ENCODE results near the gene PPT2.

The PPT2 gene

DNA sequence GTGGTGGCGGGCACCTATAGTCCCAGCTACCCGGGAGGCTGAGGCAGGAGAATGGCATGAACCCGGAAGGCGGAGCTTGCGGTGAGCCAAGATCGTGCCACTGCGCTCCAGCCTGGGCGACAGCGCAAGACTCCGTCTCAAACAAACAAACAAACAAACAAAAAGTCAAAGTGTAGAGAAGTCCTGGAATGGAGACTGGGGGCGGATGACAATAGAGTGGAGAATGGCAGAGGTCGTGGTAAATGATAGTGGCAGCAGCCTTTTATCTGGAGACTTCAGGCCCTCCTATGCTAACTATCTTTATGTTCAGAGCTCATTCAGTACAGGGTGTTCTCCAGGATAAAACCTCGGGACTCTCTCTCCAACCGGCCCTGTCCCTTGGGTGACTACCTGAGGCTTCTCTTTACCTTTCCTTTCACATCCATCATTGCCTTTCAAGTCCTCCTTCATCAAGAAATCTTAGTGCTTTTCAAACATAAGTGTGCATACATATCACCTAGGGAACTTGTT lies 22.4 kb upstream of the PPT2 start:
- H2BK15ac ChIP-seq (ENCODE audit: low read length) = no peak overlapping the region
- H2BK120ac ChIP-seq (ENCODE audit: low read depth, low read length) = no peak overlapping the region
- H3K9me3 ChIP-seq (replicated peaks in 1 of 2; ENCODE audit: control insufficient read depth in 2 of 2, insufficient read depth in 1 of 2, low read depth in 1 of 2, low read length in 2 of 2) = no peaks in the 10 kb centered on the region
- H3K9ac ChIP-seq (ENCODE audit: low read depth, low read length, poor library complexity) = no peak overlapping the region
- H3K36me3 ChIP-seq (replicated peaks in 1 of 2; ENCODE audit: control insufficient read depth in 2 of 2, insufficient read depth in 2 of 2, low read length in 2 of 2) = peaks cover 2 to 4% of the 10 kb centered on the region in 2 donors
- no CpG with 5 or more reads among the region's 14 CpGs for WGBS, 2 donors (ENCODE audit: extremely low coverage in 2 of 2, insufficient read length in 2 of 2, insufficient replicate concordance in 1 of 2)
- H3K27ac ChIP-seq (replicated peaks; ENCODE audit: low read length) = no peak overlapping the region
- no peak overlapping the region for H3K23ac ChIP-seq (ENCODE audit: low read depth, low read length, poor library complexity)
- no peak overlapping the region for H2BK12ac ChIP-seq (ENCODE audit: low read length)
- no peak overlapping the region for H2BK5ac ChIP-seq (ENCODE audit: low read length)
- H2AFZ ChIP-seq (ENCODE audit: low read length) = no peak overlapping the region
- H3K14ac ChIP-seq (ENCODE audit: low read length) = no peak overlapping the region
- peaks cover 11 to 18% of the 10 kb centered on the region in 2 donors for H3K4me1 ChIP-seq (ENCODE audit: control insufficient read depth in 2 of 2, insufficient read depth in 1 of 2, low read depth in 1 of 2, low read length in 2 of 2)
- H3K4ac ChIP-seq (ENCODE audit: low read length) = no peak overlapping the region
- no peak overlapping the region for H2AK5ac ChIP-seq (ENCODE audit: low read depth, low read length)
- no peak overlapping the region for H3K4me3 ChIP-seq (ENCODE audit: low read length in 2 of 2)
- H3K79me1 ChIP-seq (ENCODE audit: low read depth, low read length) = peaks cover 7% of the 10 kb centered on the region
- peaks cover 0 to 2% (median 0%) of the 10 kb centered on the region in 3 experiments for H3K27me3 ChIP-seq (ENCODE audit: control insufficient read depth in 3 of 3, insufficient read depth in 3 of 3, low read depth in 1 of 3, low read length in 3 of 3)
- H4K8ac ChIP-seq (ENCODE audit: low read depth, low read length) = no peak overlapping the region
- DNase-seq (ENCODE audit: low spot score) = no peak
- H4K91ac ChIP-seq (ENCODE audit: low read depth, low read length, poor library complexity) = no peak overlapping the region
- no peak overlapping the region for H3K4me2 ChIP-seq (ENCODE audit: insufficient read depth, low read length, poor library complexity, severe bottlenecking)
- no peak overlapping the region for H3K18ac ChIP-seq (ENCODE audit: low read length)

GRCh38 chr6:32132110-32132509 lies 21.8 kb upstream of the PPT2 start:
- Histone ChIP-seq H3K18ac (ENCODE audit: low read length) (no peak overlapping the region), H3K79me1 (ENCODE audit: low read depth, low read length) (peaks cover 7% of the 10 kb centered on the region), H2AK5ac (ENCODE audit: low read depth, low read length) (no peak overlapping the region), H2BK120ac (ENCODE audit: low read depth, low read length) (no peak overlapping the region), H2BK5ac (ENCODE audit: low read length) (no peak overlapping the region), H2AFZ (ENCODE audit: low read length) (no peak overlapping the region), H3K36me3 (replicated peaks in 1 of 2; ENCODE audit: control insufficient read depth in 2 of 2, insufficient read depth in 2 of 2, low read length in 2 of 2) (no peaks in the 10 kb centered on the region), H3K4me1 (ENCODE audit: control insufficient read depth in 2 of 2, insufficient read depth in 1 of 2, low read depth in 1 of 2, low read length in 2 of 2) (peaks cover 7 to 14% of the 10 kb centered on the region in 2 donors), H3K4me3 (ENCODE audit: low read length in 2 of 2) (no peak overlapping the region), H3K4ac (ENCODE audit: low read length) (no peak overlapping the region), H4K8ac (ENCODE audit: low read depth, low read length) (no peak overlapping the region), H3K9ac (ENCODE audit: low read depth, low read length, poor library complexity) (no peak overlapping the region), H3K14ac (ENCODE audit: low read length) (no peak overlapping the region), H2BK12ac (ENCODE audit: low read length) (no peak overlapping the region), H3K4me2 (ENCODE audit: insufficient read depth, low read length, poor library complexity, severe bottlenecking) (no peak overlapping the region), H3K27me3 (ENCODE audit: control insufficient read depth in 3 of 3, insufficient read depth in 3 of 3, low read depth in 1 of 3, low read length in 3 of 3) (peaks cover 0 to 2% (median 0%) of the 10 kb centered on the region in 3 experiments), H3K27ac (replicated peaks; ENCODE audit: low read length) (no peak overlapping the region), H3K23ac (ENCODE audit: low read depth, low read length, poor library complexity) (no peak overlapping the region), H3K9me3 (replicated peaks in 1 of 2; ENCODE audit: control insufficient read depth in 2 of 2, insufficient read depth in 1 of 2, low read depth in 1 of 2, low read length in 2 of 2) (no peaks in the 10 kb centered on the region), H2BK15ac (ENCODE audit: low read length) (no peak overlapping the region), H4K91ac (ENCODE audit: low read depth, low read length, poor library complexity) (no peak overlapping the region)
- DNase-seq (ENCODE audit: low spot score) = no peak

DNA sequence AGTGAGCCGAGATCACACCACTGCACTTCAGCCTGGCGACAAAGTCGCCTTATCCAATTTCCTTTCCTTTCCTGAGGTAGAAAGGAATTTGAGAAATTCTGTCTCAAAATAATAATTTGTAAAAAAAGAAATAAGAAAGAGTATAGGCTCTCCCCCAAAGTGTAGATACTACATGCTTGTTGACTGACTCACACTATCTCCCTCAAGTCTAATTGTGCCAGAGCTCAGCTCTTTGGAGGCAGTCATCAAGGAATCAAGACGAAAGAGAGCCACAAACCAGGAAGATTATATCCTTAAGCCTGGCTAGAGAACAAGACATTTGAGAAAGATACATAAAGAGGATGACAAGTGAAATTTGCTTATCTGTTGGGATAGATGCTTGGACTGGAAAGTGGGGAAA lies 20.2 kb upstream of the PPT2 start:
- WGBS, 2 donors (ENCODE audit: extremely low coverage in 2 of 2, insufficient read length in 2 of 2, insufficient replicate concordance in 1 of 2) = no CpG with 5 or more reads among the region's 4 CpGs
- Histone ChIP-seq H2BK120ac (ENCODE audit: low read depth, low read length) (no peak overlapping the region), H3K18ac (ENCODE audit: low read length) (no peak overlapping the region), H3K36me3 (replicated peaks in 1 of 2; ENCODE audit: control insufficient read depth in 2 of 2, insufficient read depth in 2 of 2, low read length in 2 of 2) (no peaks in the 10 kb centered on the region), H3K4ac (ENCODE audit: low read length) (no peak overlapping the region), H3K23ac (ENCODE audit: low read depth, low read length, poor library complexity) (no peak overlapping the region), H3K14ac (ENCODE audit: low read length) (no peak overlapping the region), H2BK15ac (ENCODE audit: low read length) (no peak overlapping the region), H2BK5ac (ENCODE audit: low read length) (no peak overlapping the region), H3K27ac (replicated peaks; ENCODE audit: low read length) (no peak overlapping the region), H3K9ac (ENCODE audit: low read depth, low read length, poor library complexity) (no peak overlapping the region), H3K4me2 (ENCODE audit: insufficient read depth, low read length, poor library complexity, severe bottlenecking) (no peak overlapping the region), H3K27me3 (ENCODE audit: control insufficient read depth in 3 of 3, insufficient read depth in 3 of 3, low read depth in 1 of 3, low read length in 3 of 3) (peaks cover 0 to 2% (median 0%) of the 10 kb centered on the region in 3 experiments), H2AK5ac (ENCODE audit: low read depth, low read length) (no peak overlapping the region), H2AFZ (ENCODE audit: low read length) (no peak overlapping the region), H4K8ac (ENCODE audit: low read depth, low read length) (no peak overlapping the region), H3K79me1 (ENCODE audit: low read depth, low read length) (peaks cover 5% of the 10 kb centered on the region), H3K9me3 (replicated peaks in 1 of 2; ENCODE audit: control insufficient read depth in 2 of 2, insufficient read depth in 1 of 2, low read depth in 1 of 2, low read length in 2 of 2) (no peaks in the 10 kb centered on the region), H2BK12ac (ENCODE audit: low read length) (no peak overlapping the region), H4K91ac (ENCODE audit: low read depth, low read length, poor library complexity) (no peak overlapping the region), H3K4me1 (ENCODE audit: control insufficient read depth in 2 of 2, insufficient read depth in 1 of 2, low read depth in 1 of 2, low read length in 2 of 2) (peaks cover 5 to 7% of the 10 kb centered on the region in 2 donors), H3K4me3 (ENCODE audit: low read length in 2 of 2) (no peak overlapping the region)
- no peak for DNase-seq (ENCODE audit: low spot score)

- Histone ChIP-seq H4K91ac (ENCODE audit: low read depth, low read length, poor library complexity) (no peak overlapping the region), H2BK12ac (ENCODE audit: low read length) (no peak overlapping the region), H3K27ac (replicated peaks; ENCODE audit: low read length) (no peak overlapping the region), H4K8ac (ENCODE audit: low read depth, low read length) (no peak overlapping the region), H3K23ac (ENCODE audit: low read depth, low read length, poor library complexity) (no peak overlapping the region), H3K79me1 (ENCODE audit: low read depth, low read length) (no peaks in the 10 kb centered on the region), H2BK5ac (ENCODE audit: low read length) (no peak overlapping the region), H2AFZ (ENCODE audit: low read length) (no peak overlapping the region), H3K14ac (ENCODE audit: low read length) (no peak overlapping the region), H2BK15ac (ENCODE audit: low read length) (no peak overlapping the region), H3K9ac (ENCODE audit: low read depth, low read length, poor library complexity) (no peak overlapping the region), H2AK5ac (ENCODE audit: low read depth, low read length) (no peak overlapping the region), H3K4me3 (ENCODE audit: low read length in 2 of 2) (no peak overlapping the region), H3K27me3 (ENCODE audit: control insufficient read depth in 3 of 3, insufficient read depth in 3 of 3, low read depth in 1 of 3, low read length in 3 of 3) (peaks cover 0 to 10% (median 2%) of the 10 kb centered on the region in 3 experiments), H2BK120ac (ENCODE audit: low read depth, low read length) (no peak overlapping the region), H3K4me2 (ENCODE audit: insufficient read depth, low read length, poor library complexity, severe bottlenecking) (no peak overlapping the region), H3K4me1 (ENCODE audit: control insufficient read depth in 2 of 2, insufficient read depth in 1 of 2, low read depth in 1 of 2, low read length in 2 of 2) (peaks cover 0 to 2% of the 10 kb centered on the region in 2 donors), H3K36me3 (replicated peaks in 1 of 2; ENCODE audit: control insufficient read depth in 2 of 2, insufficient read depth in 2 of 2, low read length in 2 of 2) (no peaks in the 10 kb centered on the region), H3K9me3 (replicated peaks in 1 of 2; ENCODE audit: control insufficient read depth in 2 of 2, insufficient read depth in 1 of 2, low read depth in 1 of 2, low read length in 2 of 2) (no peaks in the 10 kb centered on the region), H3K4ac (ENCODE audit: low read length) (no peak overlapping the region), H3K18ac (ENCODE audit: low read length) (no peak overlapping the region)
- DNase-seq (ENCODE audit: low spot score) = no peak
These were observed 16.5 kb upstream of the PPT2 start for GRCh38 chr6:32137454-32137853.
